Measurements from ENCODE around the gene RPL29.

GRCh38 chr3:52036222-52036694 is 40.6 kb upstream of the RPL29 start:
- TF ChIP-seq CTCF (IDR thresholded peaks at IDR 0.05), result no peak
- no peak for TF ChIP-seq POLR2AphosphoS5 (IDR thresholded peaks at IDR 0.05)
- TF ChIP-seq EP300 (IDR thresholded peaks at IDR 0.05), result no peak

All from sigmoid colon (tissue), 4 donors.